ENCODE data around the gene ARF1.

Gene ARF1

DNA sequence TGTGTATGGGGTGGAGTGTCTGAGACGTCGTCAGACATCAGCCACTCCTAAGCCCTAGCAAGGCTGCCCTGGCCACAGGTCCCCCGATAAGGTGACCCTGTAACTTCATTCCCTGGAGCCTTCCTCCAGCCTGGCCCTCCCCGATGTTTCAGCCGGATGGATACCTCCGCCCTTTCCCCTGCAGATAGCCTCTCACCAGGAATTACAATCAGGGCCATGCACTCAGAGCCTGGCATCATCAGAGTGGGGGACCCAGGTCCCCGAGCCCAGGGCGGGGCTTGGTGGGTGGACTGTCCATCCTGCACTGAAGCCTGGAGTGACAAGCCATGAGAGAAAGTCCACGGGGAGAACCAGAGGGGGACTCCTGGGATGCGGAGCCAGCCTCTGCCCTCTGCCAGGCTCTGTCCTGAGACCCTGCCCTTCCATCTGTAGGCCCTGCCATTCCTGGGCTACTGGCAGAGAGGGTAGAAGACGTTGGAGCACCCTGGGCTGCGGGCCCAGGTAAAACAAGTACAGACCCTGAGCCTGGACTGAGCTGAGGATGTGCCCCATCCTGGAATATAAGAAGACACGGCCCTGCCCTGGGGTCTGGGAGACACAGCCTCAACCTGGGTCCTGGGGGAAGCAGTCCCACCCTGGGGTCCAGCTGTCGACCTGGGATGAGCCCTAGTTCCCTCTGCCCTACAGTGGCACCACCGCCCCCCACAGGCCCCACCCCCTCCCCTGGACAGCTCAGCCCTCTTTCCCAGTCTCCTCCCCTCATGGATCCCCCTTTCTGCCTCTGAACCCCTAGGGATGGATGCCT is 16.8 kb upstream of the ARF1 start:
- H3K27me3 ChIP-seq (ENCODE audit: insufficient read depth, low read depth, severe bottlenecking) = peaks cover 3% of the 10 kb centered on the region
- TF ChIP-seq, protein P1, sequence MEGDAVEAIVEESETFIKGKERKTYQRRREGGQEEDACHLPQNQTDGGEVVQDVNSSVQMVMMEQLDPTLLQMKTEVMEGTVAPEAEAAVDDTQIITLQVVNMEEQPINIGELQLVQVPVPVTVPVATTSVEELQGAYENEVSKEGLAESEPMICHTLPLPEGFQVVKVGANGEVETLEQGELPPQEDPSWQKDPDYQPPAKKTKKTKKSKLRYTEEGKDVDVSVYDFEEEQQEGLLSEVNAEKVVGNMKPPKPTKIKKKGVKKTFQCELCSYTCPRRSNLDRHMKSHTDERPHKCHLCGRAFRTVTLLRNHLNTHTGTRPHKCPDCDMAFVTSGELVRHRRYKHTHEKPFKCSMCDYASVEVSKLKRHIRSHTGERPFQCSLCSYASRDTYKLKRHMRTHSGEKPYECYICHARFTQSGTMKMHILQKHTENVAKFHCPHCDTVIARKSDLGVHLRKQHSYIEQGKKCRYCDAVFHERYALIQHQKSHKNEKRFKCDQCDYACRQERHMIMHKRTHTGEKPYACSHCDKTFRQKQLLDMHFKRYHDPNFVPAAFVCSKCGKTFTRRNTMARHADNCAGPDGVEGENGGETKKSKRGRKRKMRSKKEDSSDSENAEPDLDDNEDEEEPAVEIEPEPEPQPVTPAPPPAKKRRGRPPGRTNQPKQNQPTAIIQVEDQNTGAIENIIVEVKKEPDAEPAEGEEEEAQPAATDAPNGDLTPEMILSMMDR (IDR thresholded peaks at IDR 0.05; ENCODE audit: low read depth, low read length) = no peak
- no peak for DNase-seq
- no peaks in the 10 kb centered on the region for H3K36me3 ChIP-seq
- H3K4me3 ChIP-seq (ENCODE audit: low read depth, low read length) = no peak overlapping the region
- H3K9me3 ChIP-seq (ENCODE audit: severe bottlenecking) = no peaks in the 10 kb centered on the region
- no peak overlapping the region for H3K27ac ChIP-seq

DNA sequence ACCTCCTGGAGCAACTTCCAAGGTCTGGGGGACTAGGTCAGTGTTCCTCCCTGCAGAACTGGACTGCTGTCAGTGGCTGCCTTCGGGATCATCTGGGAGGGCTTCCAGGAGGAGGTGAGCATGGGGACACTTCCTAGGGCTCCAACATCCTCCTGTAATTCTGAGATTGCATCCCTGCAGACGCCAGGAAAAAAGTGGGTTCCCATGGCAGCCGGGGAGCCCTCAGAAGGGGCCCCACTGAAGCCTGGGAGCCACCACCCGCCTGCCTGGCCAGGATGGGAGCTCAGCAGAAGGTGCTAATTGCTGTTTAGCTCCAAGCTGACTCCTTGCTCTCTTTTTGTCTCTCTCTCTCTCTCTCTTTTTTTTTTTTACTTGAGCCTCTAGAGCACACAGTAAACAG is 16.1 kb upstream of the ARF1 start:
- Histone ChIP-seq H3K36me3 (no peaks in the 10 kb centered on the region), H3K27me3 (ENCODE audit: insufficient read depth, low read depth, severe bottlenecking) (peaks cover 3% of the 10 kb centered on the region), H3K4me3 (ENCODE audit: low read depth, low read length) (no peak overlapping the region), H3K9me3 (ENCODE audit: severe bottlenecking) (no peaks in the 10 kb centered on the region), H3K27ac (no peak overlapping the region)
- TF ChIP-seq, protein P1 (IDR thresholded peaks at IDR 0.05; ENCODE audit: low read depth, low read length) = no peak
- no peak for DNase-seq

DNA sequence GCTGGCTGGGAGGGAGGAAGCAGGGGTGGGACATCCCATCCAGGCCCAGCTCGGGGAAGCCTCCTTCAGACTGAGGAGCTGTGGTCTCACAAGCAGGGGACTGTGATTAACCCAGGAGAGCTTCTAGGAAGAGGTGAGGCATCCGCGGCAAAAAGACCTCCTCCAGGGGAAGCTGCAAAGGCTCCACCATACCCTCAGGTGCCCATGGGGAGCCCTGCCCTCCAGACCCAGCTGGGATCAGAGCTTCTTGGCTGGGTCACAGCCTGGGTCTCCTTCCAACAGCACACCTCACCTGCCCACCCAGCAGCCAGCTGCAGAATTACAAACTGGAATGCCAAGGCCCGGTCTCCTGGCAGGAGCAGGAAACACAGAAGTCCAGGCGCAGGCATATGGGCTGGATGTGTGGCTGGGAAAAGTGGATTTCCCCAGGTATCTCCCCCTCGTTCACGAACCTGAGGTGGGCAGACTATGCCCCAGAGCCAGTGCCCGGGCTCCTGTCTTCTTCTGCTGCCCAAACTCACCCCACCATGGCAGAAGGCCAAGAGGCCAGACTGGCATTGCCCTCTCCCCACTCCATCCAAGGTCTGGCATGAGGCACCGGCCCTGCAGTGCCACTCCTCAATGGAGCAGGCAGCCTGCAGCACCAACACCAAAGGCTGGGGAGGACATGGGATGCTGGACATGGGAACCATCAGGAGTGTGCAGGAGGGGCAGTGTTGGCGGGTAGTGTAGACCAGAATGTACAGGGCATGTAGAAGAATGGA is 15.4 kb upstream of the ARF1 start:
- no peak for DNase-seq
- peaks cover 3% of the 10 kb centered on the region for H3K27me3 ChIP-seq (ENCODE audit: insufficient read depth, low read depth, severe bottlenecking)
- no peak overlapping the region for H3K27ac ChIP-seq
- TF ChIP-seq, protein P1 (IDR thresholded peaks at IDR 0.05; ENCODE audit: low read depth, low read length) = no peak
- no peak overlapping the region for H3K4me3 ChIP-seq (ENCODE audit: low read depth, low read length)
- no peaks in the 10 kb centered on the region for H3K36me3 ChIP-seq
- H3K9me3 ChIP-seq (ENCODE audit: severe bottlenecking) = no peaks in the 10 kb centered on the region

DNA sequence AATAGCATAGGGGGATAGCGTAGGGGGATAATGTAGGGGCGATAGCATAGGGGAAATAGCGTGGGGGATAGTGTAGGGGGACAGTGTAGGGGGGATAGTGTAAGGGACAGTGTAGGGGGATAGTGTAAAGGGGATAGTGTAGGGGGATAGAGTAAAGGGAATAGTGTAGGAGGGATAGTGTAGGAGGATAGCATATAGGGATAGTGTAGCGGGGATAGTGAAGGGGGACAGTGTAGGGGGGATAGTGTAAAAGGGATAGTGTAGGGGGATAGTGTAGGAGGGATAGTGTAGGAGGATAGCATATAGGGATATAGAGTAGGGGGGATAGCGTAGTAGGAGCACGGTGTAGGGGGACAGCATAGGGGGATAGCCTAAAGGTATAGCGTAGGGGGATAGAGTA is 14.1 kb upstream of the ARF1 start:
- TF ChIP-seq, protein P1 (IDR thresholded peaks at IDR 0.05; ENCODE audit: low read depth, low read length) = no peak
- no peaks in the 10 kb centered on the region for H3K9me3 ChIP-seq (ENCODE audit: severe bottlenecking)
- peaks cover 3% of the 10 kb centered on the region for H3K27me3 ChIP-seq (ENCODE audit: insufficient read depth, low read depth, severe bottlenecking)

DNA sequence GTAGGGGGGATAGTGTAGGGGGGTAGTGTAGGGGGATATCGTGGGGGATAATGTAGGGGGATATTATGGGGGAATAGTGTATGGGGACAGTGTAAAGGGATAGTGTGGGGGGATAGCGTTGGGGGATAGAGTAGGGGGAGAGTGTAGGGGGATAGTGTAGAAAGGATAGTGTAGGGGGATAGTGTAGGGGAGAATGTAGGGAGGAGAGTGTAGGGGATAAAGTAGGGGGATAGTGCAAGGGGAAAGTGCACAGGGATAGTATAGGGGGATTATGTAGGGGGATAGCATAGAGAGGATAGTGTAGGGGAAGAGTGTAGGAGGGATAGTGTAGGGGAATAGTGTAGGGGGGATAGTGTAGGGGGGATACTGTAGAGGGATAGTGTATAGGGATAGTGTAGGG is 12.3 kb upstream of the ARF1 start:
- H3K27me3 ChIP-seq (ENCODE audit: insufficient read depth, low read depth, severe bottlenecking) = peaks cover 3% of the 10 kb centered on the region
- TF ChIP-seq, protein P1 (IDR thresholded peaks at IDR 0.05; ENCODE audit: low read depth, low read length) = no peak
- DNase-seq = no peak
- no peak overlapping the region for H3K27ac ChIP-seq
- H3K36me3 ChIP-seq = no peaks in the 10 kb centered on the region
- no peaks in the 10 kb centered on the region for H3K9me3 ChIP-seq (ENCODE audit: severe bottlenecking)
- no peak overlapping the region for H3K4me3 ChIP-seq (ENCODE audit: low read depth, low read length)

More for the DNA sequence above, 14.1 kb upstream of the ARF1 start:
- no peak overlapping the region for H3K27ac ChIP-seq
- H3K4me3 ChIP-seq (ENCODE audit: low read depth, low read length) = no peak overlapping the region
- DNase-seq = no peak
- H3K36me3 ChIP-seq = no peaks in the 10 kb centered on the region
